Keratinocyte (primary cell): ENCODE measurements around the gene MFSD12. TPM values are rescaled to one million over a fixed set of nuclear protein-coding genes. Genes with fewer than 3 reads are reported as not detected.

Experiments
- DNase-seq: peaks from one replicate; pipeline ENCODE4 v3.0.0-alpha.2; 2011; ENCODE audit warnings: low read depth, missing footprints, low spot score
- FAIRE-seq: peaks from 2 replicates; lab custom pipeline; 2011; peaks lifted over from hg19 to GRCh38; lab: Jason Lieb, UNC
- H2AFZ ChIP-seq: 2 replicates; pipeline ENCODE4 v1.6.0; 2012; ENCODE audit warnings: low read length, control low read depth, inconsistent platforms; ENCODE audit not compliant: control insufficient read depth
- H3K27ac ChIP-seq: 2 replicates; pipeline ENCODE4 v1.5.1; 2011; ENCODE audit warnings: low read length; ENCODE audit not compliant: control insufficient read depth, insufficient read depth
- H3K27me3 ChIP-seq: 3 replicates; pipeline ENCODE4 v1.6.0; 2011; ENCODE audit warnings: low read length; ENCODE audit not compliant: control insufficient read depth, insufficient read depth; ENCODE audit errors: extremely low read depth
- H3K36me3 ChIP-seq, 2 experiments: 2 replicates in 1 of 2; 3 replicates in 1 of 2; pipeline ENCODE4 v1.5.1; 2011; ENCODE audit warnings: low read length in 2 of 2, mild to moderate bottlenecking in 1 of 2; ENCODE audit not compliant: control insufficient read depth in 2 of 2, insufficient read depth in 2 of 2; ENCODE audit errors: extremely low read depth in 1 of 2
- H3K4me1 ChIP-seq: 3 replicates; pipeline ENCODE4 v1.5.1; 2011; ENCODE audit warnings: low read length; ENCODE audit not compliant: control insufficient read depth, insufficient read depth; ENCODE audit errors: extremely low read depth
- H3K4me2 ChIP-seq: 3 replicates; pipeline ENCODE4 v1.6.0; 2011; ENCODE audit warnings: low read depth, low read length; ENCODE audit not compliant: control insufficient read depth, insufficient read depth; ENCODE audit errors: extremely low read depth
- H3K4me3 ChIP-seq, 3 experiments: fragments of 200-600 bp in 1 of 3; sonication (generic) in 1 of 3; 2 replicates in 2 of 3; 3 replicates in 1 of 3; pipeline ENCODE4 v1.5.1; 2011 to 2016; ENCODE audit warnings: low read length in 3 of 3, mild to moderate bottlenecking in 3 of 3, control low read depth in 2 of 3, inconsistent platforms in 1 of 3, low read depth in 1 of 3, mixed read lengths in 1 of 3, mixed run types in 1 of 3, moderate library complexity in 1 of 3; ENCODE audit not compliant: control insufficient read depth in 2 of 3, insufficient read depth in 2 of 3; ENCODE audit errors: extremely low read depth in 1 of 3
- H3K79me2 ChIP-seq: 2 replicates; pipeline ENCODE4 v1.6.0; 2012; ENCODE audit warnings: low read length; ENCODE audit not compliant: control insufficient read depth, insufficient read depth
- H3K9ac ChIP-seq: 3 replicates; pipeline ENCODE4 v1.6.0; 2011; ENCODE audit warnings: low read length; ENCODE audit not compliant: control insufficient read depth, insufficient read depth; ENCODE audit errors: extremely low read depth
- H3K9me1 ChIP-seq: 3 replicates; pipeline ENCODE4 v1.6.0; 2011; ENCODE audit warnings: low read length; ENCODE audit not compliant: control insufficient read depth, insufficient read depth; ENCODE audit errors: extremely low read depth
- H3K9me3 ChIP-seq: 2 replicates; pipeline ENCODE4 v1.5.1; 2012; ENCODE audit warnings: low read depth, low read length; ENCODE audit not compliant: control insufficient read depth
- H4K20me1 ChIP-seq: 3 replicates; pipeline ENCODE4 v1.6.0; 2011; ENCODE audit warnings: low read length; ENCODE audit not compliant: control insufficient read depth, insufficient read depth; ENCODE audit errors: extremely low read depth
- EZH2 ChIP-seq: IDR thresholded peaks from one replicate; pipeline ENCODE4 v1.6.1; 2012; ENCODE audit warnings: inconsistent platforms, mild to moderate bottlenecking, low read length, moderate library complexity
- dilution Hi-C: fragments of 300-500 bp; cut with MboI; formaldehyde crosslinking; loops from one replicate; pipeline ENCODE4 v1.7.0; 2020; ENCODE audit warnings: low sequenced_read_pairs; ENCODE audit not compliant: extremely low pct_ligation_motif_present
- polyA plus RNA-seq, 5 experiments: library from polyadenylated mRNA; depleted of rRNA in 3 of 5; stranded (reverse) in 3 of 5; stranded (forward) in 1 of 5; unstranded in 1 of 5; fragments of >200 nt; gene quantifications; 1 replicate in 1 of 5; 2 replicates in 3 of 5; 3 replicates in 1 of 5; pipeline versions ENCODE4 v1.2.1 to v1.2.3, GENCODE V29; 2011 to 2012; ENCODE audit warnings: missing spikeins in 2 of 5, low read depth in 1 of 5, low replicate concordance in 1 of 5
- TF ChIP-seq, protein P1 (sequence below), 3 experiments: IDR thresholded peaks in 1 of 3; conservative IDR thresholded peaks in 1 of 3; optimal IDR thresholded peaks in 1 of 3; 2 replicates in 2 of 3; 3 replicates in 1 of 3; pipeline versions ENCODE3 to v1.5.1; 2011; ENCODE audit warnings: low read length in 3 of 3, mild to moderate bottlenecking in 3 of 3, moderate library complexity in 2 of 3, control low read depth in 1 of 3, inconsistent platforms in 1 of 3; ENCODE audit not compliant: insufficient read depth in 2 of 3; ENCODE audit errors: extremely low read depth in 1 of 3

MFSD12 gene
- polyA plus RNA-seq, 1 donor (not counting 4 experiments of a cell fraction or from before 2014, with no cell fraction given), result 30.0 TPM

DNA sequence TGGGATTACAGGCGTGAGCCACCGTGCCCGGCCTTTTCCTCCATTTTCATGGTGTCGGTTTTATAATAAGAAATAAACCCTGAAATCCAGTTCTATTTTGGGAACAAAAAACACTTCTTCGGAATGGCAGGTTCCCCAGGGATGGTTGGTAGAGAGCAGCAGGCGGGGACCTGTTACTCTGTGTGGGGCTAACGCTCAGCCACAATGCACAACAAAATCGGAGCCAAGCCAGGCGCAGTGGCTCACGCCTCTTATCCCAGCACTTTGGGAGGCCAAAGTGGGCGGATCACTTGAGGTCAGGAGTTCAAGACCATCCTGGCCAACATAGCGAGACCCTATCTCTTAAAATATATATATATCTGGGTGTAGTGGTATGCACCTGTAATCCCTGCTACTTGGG is 43.6 kb upstream of the MFSD12 start:
- FAIRE-seq (no peak), DNase-seq (no peak)
- dilution Hi-C loops, result no loop called here
- Histone ChIP-seq H3K9me3 (no peaks in the 10 kb centered on the region), H4K20me1 (no peaks in the 10 kb centered on the region), H3K36me3 (no peaks in the 10 kb centered on the region), H3K79me2 (no peaks in the 10 kb centered on the region), H3K27me3 (peaks cover 13% of the 10 kb centered on the region), H3K9ac (no peak overlapping the region), H2AFZ (no peak overlapping the region), H3K4me1 (no peaks in the 10 kb centered on the region), H3K4me2 (no peak overlapping the region), H3K27ac (no peak overlapping the region), H3K4me3 (no peak overlapping the region), H3K9me1 (no peaks in the 10 kb centered on the region)
- TF ChIP-seq EZH2, result no peak
- TF ChIP-seq, protein P1, sequence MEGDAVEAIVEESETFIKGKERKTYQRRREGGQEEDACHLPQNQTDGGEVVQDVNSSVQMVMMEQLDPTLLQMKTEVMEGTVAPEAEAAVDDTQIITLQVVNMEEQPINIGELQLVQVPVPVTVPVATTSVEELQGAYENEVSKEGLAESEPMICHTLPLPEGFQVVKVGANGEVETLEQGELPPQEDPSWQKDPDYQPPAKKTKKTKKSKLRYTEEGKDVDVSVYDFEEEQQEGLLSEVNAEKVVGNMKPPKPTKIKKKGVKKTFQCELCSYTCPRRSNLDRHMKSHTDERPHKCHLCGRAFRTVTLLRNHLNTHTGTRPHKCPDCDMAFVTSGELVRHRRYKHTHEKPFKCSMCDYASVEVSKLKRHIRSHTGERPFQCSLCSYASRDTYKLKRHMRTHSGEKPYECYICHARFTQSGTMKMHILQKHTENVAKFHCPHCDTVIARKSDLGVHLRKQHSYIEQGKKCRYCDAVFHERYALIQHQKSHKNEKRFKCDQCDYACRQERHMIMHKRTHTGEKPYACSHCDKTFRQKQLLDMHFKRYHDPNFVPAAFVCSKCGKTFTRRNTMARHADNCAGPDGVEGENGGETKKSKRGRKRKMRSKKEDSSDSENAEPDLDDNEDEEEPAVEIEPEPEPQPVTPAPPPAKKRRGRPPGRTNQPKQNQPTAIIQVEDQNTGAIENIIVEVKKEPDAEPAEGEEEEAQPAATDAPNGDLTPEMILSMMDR (optimal IDR thresholded peaks at IDR 0.05 in 1 of 3, IDR thresholded peaks at IDR 0.05 in 1 of 3, conservative IDR thresholded peaks at IDR 0.05 in 1 of 3; ENCODE audit: extremely low read depth in 1 of 3, insufficient read depth in 2 of 3, low read length in 3 of 3), result no peak

DNA sequence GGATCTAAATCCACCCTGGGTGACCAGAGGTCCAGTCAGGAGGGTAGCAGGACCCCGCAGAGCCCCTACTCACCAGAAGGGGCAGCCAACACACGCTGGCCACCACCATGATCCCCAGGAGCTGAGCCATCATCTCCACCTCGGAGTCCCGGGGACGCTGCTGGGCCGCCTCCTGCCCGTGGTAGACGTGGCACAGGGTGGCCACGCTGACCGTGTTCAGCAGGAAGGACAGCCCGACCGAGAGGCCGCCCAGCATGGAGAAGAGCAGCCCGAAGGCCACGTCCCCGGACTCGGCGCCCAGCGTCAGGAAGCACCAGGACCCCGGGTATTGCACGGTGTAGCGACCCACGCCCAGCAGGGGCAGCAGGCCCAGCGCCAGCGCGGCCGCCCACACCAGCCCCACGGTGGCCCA is 42.4 kb upstream of the MFSD12 start:
- H3K9me1 ChIP-seq, result no peaks in the 10 kb centered on the region
- DNase-seq (no peak), FAIRE-seq (no peak)
- no peak overlapping the region for H3K4me3 ChIP-seq
- no peaks in the 10 kb centered on the region for H3K9me3 ChIP-seq
- no peak overlapping the region for H3K27ac ChIP-seq
- TF ChIP-seq, protein P1 (optimal IDR thresholded peaks at IDR 0.05 in 1 of 3, IDR thresholded peaks at IDR 0.05 in 1 of 3, conservative IDR thresholded peaks at IDR 0.05 in 1 of 3; ENCODE audit: extremely low read depth in 1 of 3, insufficient read depth in 2 of 3, low read length in 3 of 3), result peak in 2 of 3 experiments; percentile 1 to 9
- no peak for TF ChIP-seq EZH2
- H4K20me1 ChIP-seq, result no peaks in the 10 kb centered on the region
- H3K79me2 ChIP-seq, result no peaks in the 10 kb centered on the region
- H3K9ac ChIP-seq, result no peak overlapping the region
- H3K4me2 ChIP-seq, result no peak overlapping the region
- peaks cover 3% of the 10 kb centered on the region for H3K27me3 ChIP-seq
- no peaks in the 10 kb centered on the region for H3K36me3 ChIP-seq
- no peak overlapping the region for H2AFZ ChIP-seq
- no peaks in the 10 kb centered on the region for H3K4me1 ChIP-seq
- dilution Hi-C loops, result no loop called here
